ENCODE results near the gene EXOC3L1.

The EXOC3L1 gene

DNA sequence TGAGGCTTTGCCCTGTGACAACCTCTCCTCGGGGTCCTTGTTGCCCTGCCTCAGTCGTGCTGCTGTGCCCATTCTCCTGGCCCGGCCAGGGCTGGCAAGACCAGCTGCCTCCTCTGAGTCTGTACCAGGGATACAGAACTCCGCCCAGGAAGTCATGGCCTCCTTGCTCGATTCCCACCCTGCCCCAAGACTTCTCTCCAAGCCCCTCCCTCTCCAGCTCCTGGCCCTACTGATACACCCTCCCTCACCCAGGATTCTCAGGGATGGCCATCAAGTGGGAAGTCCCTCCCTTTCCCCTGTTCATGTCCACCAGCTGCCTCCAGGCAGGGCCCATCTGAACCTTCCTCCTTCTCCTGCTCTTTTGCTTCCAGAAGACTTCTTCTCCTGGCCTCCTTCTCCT is 25.8 kb upstream of the EXOC3L1 start:
- DNase-seq (ENCODE audit: low spot score) = no peak

DNA sequence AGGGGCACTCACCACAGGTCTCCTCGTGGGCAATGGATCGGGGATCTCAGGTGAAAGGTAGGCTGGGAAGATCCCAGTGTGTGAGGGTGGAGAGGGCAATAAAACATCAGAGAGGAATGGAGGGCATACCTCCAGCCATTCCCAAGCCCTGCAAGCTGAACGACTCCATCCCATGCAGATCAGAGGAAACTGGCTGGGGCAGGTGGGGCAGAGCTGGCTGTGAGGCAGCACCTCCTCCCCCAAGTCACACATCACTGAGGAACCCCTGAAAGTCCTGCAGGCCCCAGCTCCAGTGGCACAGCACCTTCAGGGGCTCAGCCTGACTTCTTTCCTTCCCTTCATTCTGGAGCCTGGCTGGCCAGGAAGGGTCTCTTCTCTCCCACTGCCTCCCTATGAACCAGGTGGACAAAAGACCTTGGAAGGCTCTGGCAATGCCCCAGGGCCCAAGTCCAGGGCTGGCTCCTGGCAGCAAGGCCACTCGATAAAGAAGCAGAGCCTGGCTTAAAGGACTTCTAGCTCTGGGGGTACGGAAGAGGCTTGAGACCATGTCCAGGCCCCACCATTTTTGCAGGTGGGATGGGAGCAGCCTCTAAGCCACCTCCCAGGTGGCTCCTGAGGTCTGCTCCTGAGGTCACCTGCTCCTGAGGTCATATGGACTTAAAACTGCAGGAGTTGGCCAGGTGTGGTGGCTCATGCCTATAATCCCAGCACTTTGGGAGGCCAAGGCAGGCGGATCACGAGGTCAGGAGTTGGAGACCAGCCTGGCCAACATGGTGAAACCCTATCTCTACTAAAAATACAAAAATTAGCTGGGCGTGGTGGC is 23.5 kb upstream of the EXOC3L1 start:
- no peak for DNase-seq (ENCODE audit: low spot score)

DNA sequence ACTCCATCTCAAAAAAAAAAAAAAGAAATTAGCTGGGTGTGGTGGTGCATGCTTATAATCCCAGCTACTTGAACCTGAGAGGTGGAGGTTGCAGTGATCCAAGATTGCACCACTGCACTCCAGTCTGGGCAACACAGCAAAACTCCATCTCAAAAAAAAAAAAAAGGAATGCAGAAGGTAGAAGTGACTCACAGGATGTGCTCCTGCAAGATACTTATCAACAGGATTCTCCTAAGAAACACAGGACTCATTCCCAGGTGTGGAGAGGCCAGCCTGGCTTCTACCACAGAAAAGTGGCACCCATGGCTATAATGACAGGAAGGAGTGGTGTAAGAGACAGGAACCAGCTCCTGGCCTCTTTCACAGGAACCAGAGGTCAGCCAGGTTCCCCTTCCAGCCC is 22.8 kb upstream of the EXOC3L1 start:
- DNase-seq (ENCODE audit: low spot score) = no peak

DNA sequence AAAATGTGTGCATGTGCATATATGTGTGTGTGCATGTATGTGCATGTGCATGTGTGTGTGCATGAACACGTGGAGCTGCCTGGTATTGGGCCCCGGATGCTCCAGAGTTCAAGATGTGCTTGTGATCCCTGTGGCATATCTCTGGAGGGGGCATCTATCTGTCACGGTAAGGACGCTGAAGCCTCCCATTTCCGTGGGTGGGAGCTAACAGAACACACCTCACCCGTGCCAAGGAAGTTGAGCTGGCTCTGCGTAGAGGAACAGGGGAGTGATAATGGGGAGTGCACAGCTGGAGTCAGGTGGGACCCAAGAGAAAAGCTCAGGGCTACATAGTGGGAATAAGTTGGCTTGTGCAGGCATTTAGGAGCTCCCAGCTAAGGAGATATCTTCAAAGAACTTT is 21.7 kb upstream of the EXOC3L1 start:
- DNase-seq (ENCODE audit: low spot score) = no peak

DNA sequence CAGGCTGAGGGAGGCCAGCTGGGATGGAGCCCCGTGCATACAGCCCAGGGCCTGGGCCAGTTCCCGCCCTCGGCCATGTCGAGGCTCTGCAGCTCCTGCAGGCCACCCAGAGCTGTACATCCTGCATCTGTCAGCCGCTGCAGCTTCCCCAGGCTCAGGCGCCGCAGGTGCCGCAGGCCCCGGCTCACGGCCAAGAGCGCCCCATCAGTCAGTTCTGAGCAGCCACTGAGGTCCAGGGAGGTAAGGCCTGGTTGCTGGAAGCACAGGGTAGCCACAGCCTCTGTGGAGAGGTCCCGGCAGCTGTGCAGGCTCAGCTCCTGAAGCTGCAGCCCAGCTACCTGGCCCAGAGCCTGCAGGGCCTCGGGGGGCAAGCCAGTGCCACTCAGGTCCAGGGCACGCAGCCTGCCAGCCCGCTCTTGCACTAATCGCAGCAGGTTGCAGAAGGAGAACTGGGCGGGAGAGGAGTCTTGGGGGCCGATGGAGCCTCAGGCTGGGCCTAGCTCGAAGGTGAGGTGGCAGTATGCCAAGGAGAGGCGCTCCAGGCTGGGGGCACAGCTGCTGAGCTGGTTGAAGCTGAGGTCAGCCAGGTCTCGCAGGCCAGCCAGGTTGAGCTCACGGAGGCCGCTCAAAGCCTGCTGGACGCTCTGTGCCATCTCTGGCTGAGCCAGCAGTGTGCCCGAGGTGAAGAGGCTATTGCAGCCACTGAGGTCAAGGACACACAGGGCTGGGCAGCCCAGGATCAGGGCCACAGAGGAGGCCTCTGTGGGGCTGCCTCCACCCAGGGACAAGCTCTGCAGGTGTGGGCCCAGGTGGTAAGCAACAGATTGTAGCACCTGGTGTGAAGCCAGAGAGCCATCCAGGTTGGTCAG is 20.4 kb upstream of the EXOC3L1 start:
- no peak for DNase-seq (ENCODE audit: low spot score)

DNA sequence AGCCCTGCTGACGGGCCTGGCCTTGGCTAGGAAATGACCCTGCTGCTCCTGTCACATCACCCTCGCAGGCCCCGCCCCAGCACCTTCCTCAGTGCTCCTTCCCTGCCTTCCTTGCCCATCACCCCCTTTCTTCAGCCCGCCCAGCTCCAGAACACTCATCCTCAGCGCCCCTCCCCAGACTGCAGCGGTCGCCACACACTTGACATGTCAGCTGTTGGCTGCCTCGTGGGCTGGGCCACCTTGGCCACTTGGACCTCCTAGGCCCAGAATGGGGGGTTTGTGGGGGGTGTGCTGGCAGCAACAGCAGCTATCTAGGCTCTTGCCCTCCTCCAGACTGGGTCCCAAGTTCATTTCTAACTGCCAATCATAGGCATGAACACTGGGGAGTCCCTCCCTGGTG is 19.6 kb upstream of the EXOC3L1 start:
- DNase-seq (ENCODE audit: low spot score) = no peak

DNA sequence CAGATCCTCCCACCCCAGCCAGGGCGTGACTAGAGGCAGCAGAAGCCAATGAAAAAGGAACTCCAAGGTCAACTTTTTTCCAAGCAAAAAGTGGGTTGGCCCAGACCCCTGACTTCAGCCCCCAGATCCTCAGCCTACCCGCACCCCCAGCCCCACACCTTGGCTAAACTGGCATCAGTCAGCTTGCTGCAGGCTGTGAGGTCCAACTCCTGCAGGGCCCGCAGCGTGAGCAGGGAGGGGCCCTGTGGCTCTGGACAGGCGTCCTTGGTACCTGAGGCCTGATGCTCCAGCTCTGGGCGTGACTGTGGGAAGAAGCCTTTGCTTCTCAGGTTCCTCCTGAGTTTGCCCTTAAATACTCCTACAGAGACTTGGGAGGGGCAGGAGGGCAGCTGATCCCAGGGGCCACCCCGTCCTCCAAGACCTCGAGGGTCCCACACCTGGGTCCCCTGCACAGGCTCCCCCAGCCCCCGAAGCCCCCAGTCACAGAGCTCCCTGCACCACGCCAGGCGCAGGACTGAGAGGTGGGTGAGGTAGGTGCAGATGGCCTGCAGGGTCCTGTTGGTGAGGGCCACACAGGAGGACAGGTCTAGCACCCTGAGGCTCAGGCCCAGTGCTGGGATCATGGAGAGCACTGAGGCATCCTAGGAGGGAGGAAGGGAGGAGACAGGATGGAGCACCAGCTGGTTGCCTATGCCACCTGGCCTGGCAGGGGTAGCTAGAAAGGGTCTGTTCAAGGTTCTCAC is 18.4 kb upstream of the EXOC3L1 start:
- no peak for DNase-seq (ENCODE audit: low spot score)

DNA sequence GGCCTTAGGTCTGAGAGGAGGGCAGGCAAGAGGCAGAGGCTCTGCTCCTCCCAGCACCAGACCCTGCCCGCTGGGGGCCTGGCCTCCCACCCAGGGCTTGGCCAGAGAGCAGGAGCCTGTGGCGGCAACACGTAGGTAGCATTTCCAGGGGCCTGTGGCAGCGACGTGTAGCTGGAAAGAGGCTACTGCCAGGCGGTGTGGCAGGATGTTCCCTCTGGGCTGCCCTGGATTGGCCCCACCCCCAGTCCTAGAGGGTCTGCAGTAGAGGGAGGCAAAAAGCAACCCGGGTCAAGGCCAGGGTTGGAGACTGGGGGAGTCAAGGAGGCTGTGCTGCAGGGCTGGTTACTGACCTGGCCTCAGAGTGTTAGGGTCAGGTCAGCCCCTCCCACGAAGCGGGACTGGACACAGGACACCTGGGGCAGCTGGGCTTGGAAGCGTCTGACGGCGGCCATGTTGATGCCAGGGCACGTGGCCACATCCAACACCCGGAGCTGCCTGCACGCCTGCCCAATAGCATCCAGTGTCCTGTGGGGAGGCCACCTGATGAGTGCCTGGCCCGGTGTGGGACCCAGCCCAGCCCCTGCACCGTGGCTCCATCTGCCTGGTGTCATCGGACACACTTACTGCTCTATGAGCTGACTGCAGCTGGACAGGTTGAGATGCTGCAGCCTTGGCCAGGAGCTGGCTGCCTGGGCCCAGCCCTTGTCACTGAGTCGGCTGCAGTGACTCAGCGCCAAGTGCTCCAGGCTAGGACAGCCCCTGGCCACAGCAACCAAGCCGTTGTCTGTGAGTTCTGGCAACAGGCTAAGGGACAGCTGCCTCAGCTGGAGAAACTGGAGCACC is 17.5 kb upstream of the EXOC3L1 start:
- no peak for DNase-seq (ENCODE audit: low spot score)

DNA sequence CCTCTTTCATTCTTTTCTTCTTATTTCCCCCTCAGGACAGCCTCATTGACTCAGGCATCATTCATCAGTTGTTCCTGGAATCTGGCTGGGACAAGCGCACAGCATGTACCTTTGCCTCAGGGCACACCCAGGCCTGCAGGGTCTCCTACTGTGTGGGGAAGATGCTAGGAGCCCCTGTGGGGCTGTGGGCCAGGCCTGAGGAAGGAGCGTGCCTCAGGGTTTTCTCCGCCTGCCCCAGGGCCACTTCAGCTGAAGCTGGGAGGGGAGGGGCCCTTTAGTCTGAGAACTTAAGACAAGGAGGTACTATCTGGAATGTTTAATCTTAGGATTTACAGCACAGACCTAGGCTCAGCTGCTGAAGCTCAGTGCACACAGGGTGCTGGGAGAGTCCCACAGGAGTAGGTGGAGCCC is 16.9 kb upstream of the EXOC3L1 start:
- DNase-seq (ENCODE audit: low spot score) = no peak

DNA sequence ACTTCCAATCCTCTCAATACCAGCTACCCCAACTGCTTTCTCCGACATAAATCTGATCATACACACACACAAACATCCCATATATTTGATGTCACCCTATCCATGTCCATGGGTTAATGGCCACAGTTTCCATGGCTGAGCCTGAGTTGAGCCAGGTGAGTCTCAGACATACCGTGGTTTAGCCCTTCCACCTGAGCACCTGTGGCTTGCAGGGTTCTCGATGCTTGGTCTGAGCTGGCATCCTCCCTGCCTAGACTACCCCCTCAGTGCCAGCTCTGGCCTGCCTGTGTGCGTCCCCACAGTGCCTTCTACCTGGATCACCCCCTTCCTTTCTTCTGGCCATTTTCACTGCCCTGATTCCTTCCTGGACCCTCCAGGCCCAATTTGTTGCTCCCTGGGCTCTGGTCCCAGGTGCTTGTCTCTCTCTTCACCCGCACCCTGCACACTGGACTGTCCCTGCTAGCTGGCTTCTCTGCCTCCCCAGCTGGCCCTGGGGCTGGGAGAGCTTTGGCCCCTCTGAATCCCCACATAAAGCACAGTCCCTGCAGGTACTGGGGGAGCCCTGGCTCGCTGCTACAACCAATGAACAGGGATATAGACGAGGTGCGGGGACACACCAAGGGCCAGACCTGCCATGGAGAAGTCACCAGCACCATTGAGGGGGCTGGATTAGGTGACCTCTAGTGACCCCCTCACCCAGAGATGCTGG is 16.3 kb upstream of the EXOC3L1 start:
- no peak for DNase-seq (ENCODE audit: low spot score)

DNA sequence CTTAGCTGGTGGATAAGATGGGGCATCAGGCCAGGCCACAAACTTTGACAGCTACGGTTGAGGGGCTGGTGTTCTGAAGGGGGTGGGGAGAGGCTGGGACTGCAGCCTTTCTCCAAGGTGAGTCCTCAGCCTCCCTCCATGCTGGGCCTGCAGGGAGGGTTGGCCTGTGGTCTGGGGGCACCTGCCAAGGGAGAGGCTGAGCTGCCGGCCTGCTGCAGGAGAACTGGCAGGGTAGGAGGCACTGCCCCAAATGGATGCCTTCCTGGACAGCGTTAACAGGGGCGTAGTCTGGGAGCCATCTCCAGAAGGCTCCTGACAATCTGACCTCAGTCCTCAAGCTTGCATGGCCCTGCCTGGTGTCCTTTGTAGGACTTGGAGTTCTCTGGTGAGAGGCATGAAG is 14.1 kb upstream of the EXOC3L1 start:
- DNase-seq (ENCODE audit: low spot score) = no peak

DNA sequence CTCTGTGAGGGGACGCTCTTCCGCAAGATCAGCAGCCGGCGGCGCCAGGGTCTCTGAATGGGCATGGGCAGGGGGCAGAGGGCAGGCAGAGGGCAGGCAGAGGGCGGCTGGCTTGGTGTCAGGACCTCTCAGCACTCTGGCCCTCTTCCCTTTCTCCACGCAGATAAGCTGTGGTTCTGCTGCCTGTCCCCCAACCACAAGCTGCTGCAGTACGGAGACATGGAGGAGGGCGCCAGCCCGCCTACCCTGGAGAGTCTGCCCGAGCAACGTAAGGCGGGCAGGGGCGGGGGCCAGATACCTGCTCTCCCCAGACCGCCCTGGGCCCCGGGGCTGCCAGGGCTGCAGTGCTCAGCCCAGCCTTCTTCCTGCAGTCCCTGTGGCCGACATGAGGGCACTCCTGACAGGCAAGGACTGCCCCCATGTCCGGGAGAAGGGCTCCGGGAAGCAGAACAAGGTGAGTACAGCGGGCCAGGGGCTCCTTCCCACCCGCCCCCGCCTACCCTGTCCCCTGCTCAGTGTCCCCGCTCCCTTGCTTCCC is 13.1 kb upstream of the EXOC3L1 start:
- no peak for DNase-seq (ENCODE audit: low spot score)

DNA sequence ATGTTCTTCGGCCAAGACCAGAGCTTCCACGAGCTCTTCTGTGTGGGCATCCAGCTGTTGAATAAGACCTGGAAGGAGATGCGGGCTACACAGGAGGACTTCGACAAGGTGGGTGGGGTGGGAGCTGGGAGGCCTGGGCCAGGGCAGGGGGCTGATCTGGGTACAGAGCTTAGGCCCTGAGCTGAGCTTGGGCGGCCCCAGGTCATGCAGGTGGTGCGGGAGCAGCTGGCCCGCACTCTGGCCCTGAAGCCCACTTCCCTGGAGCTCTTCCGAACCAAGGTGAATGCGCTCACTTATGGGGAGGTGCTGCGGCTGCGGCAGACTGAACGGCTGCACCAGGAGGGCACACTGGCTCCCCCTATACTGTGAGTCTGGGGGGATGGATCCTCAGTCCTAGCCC is 12.5 kb upstream of the EXOC3L1 start:
- no peak for DNase-seq (ENCODE audit: low spot score)

DNA sequence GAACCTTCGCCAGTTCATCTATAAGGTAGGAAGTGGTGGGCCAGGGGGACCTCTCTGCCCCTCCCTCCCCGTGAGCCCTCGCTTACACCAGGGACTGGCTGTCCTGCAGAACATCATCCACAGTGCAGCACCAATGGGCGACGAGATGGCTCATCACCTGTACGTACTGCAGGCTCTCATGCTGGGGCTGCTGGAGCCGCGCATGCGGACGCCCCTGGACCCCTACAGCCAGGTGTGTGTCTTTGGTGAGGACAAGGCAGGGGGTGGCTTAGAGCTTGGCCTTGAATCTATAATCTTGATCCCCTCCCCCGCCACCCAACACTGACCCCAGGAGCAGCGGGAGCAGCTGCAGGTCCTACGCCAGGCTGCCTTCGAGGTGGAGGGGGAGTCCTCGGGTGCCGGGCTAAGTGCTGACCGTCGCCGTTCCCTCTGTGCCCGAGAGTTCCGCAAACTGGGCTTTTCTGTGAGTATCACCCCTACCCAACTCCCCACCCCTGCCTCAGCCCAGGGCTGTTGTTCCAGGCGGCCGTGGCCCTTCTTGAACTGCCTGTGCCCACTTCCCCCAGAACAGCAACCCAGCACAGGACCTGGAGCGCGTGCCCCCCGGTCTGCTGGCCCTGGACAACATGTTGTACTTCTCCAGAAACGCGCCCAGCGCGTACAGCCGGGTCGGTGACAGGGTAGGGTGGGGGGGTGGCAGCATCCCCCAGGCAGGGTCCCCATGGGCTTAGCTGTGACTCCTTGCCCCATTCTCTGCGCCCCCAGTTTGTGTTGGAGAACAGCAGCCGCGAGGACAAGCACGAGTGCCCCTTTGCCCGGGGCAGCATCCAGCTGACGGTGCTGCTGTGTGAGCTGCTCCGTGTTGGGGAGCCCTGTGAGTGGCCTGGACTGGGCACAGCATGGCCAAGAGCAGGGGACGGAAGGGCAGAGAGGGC is 11.7 kb upstream of the EXOC3L1 start:
- no peak for DNase-seq (ENCODE audit: low spot score)

DNA sequence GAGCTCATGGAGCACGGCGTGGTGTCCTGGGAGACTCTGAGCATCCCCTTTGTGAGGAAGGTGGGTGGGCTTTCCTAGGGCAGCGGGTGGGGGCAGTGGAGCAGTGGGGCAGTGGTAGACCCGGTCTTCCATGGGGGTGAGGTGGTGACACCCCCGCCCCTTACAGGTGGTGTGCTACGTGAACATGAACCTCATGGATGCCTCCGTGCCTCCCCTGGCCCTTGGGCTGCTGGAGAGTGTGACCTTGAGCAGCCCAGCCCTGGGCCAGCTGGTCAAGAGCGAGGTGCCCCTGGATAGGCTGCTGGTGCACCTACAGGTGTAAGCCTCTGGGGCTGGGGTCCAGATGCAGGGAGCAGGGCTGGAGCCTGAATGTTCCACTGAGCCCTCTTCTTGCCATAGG is 10.6 kb upstream of the EXOC3L1 start:
- no peak for DNase-seq (ENCODE audit: low spot score)

DNA sequence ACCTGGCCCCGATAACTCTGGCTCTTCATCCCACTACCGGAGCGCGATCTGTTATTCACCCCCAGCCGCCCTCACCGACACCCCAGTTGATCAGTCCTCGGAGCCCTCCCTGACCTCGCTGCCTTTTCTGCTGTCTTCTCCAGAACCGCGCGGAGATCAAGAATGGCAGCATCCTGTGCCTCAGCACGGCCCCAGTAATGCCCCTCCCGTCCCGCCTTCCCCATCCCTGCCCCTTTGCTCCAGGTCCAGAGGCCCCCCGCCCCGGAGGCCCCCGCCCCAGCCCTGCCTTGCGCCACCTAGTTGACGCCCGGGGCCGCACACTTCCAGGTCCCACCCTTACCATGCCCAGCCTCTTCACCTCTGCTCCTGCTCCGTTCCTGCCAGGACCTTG is 9.9 kb upstream of the EXOC3L1 start:
- DNase-seq (ENCODE audit: low spot score) = no peak

DNA sequence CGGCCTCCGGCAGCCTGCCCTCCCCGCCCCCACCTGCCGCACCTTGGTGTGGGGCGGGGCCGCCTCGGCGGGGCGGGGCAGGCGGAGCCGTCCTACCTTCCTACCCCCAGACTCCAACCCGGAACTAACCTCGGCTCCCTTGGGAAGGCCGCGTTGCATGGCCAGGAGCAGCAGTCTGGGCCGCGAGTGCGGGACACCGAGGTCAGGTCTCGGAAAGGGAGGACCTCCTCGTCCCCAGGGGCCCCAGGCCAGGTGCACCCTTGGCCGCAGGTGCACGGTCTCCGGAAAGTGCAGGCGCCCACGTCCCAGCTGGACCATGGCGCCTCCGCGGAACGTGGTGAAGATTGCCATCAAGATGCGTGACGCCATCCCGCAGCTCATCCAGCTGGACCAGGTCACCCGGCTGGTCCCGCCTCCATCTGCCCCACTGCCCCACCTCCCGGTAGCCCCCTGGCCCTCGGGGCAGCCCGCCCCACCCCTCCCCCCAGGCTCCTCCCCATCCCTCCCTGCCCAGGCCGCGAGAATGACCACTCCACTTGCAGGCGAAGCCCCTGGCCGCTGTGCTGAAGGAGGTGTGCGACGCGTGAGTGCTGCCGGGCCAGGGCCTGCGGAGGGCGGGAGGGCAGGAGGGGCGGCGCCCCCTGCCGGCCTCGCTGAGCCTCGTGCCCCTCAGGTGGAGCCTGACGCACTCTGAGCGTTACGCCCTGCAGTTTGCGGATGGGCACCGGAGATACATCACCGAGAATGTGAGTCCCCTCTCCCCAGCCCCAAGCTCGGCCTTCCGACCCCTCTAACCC is 9.3 kb upstream of the EXOC3L1 start, which contains the start of gene ELMO3:
ELMO3 (plus strand) TSS at position 121 of the 797 bp plus-strand sequence; CDS start at position 317, 196 bp downstream.
- no peak for DNase-seq (ENCODE audit: low spot score)

DNA sequence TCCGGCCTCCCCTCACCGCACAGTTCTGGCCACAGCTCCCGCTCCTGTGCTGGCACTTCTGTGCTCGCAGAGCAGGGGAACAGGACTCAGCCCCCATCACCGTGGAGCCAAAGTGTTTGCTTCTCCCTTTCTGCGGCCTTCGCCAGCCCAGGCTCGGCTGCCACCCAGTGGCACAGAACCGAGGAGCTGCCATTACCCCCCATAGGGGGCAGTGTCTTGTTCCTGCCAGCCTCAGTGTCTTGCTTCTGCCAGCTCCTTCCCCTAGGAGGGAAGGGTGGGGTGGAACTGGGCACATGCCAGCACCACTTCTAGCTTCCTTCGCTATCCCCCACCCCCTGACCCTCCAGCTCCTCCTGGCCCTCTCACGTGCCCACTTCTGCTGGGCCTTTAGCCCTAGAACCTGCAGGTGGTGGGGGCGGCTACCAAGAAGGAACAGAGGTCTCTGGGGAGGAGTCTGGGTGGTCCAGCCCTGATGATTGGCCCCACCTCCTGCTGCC is 8.3 kb upstream of the EXOC3L1 start:
- no peak for DNase-seq (ENCODE audit: low spot score)
